ENCODE results near the gene DDAH1. TPM values are rescaled to one million over a fixed set of nuclear protein-coding genes. Genes with fewer than 3 reads are reported as not detected.
"Not testable (repeated sequence)": the region's sequence is repeated elsewhere in the genome, so short reads cannot be mapped to it uniquely, and the experiment has no call there.

The DDAH1 gene
- total RNA-seq, 1 experiment from 2014 or later, result 65.9 TPM

GRCh38 chr1:85347908-85348307 lies 117.1 kb downstream of the DDAH1 start:
- H4K20me1 ChIP-seq (ENCODE audit: low read length), result no peaks in the 10 kb centered on the region
- H3K36me3 ChIP-seq (ENCODE audit: low read depth, low read length), result peaks cover 9% of the 10 kb centered on the region
- ChIA-PET CTCF (no interaction called here), POLR2A (ENCODE audit: unreplicated experiment) (no interaction called here)
- H3F3A ChIP-seq (ENCODE audit: low read length, unreplicated experiment), result no peaks in the 10 kb centered on the region
- H3K27ac ChIP-seq (ENCODE audit: low read length), result no peak overlapping the region
- peaks cover 60% of the 10 kb centered on the region for H3K4me1 ChIP-seq (ENCODE audit: insufficient read depth, low read length)
- H3K9me2 ChIP-seq (replicated peaks; ENCODE audit: low read length), result no peaks in the 10 kb centered on the region
- H3K9ac ChIP-seq (ENCODE audit: low read length), result no peak overlapping the region
- H3K27me3 ChIP-seq (ENCODE audit: low read length), result no peaks in the 10 kb centered on the region
- DNase-seq (no peak), ATAC-seq (no peak)
- peaks cover 12% of the 10 kb centered on the region; the same call in 1 of the 2 replicates for H3K79me2 ChIP-seq (ENCODE audit: low read length)
- H3K4me3 ChIP-seq (ENCODE audit: low read length), result no peak overlapping the region
- BruUV-seq (replicated peaks), result no TSS peak
- intact Hi-C loops (cut with micrococcal nuclease), result no loop called here
- H3K9me3 ChIP-seq (ENCODE audit: low read length), result no peaks in the 10 kb centered on the region
- H3K4me2 ChIP-seq (ENCODE audit: low read length), result no peak overlapping the region
- H2AFZ ChIP-seq (ENCODE audit: low read length), result no peak overlapping the region
- TF ChIP-seq CTCF (conservative IDR thresholded peaks at IDR 0.05; ENCODE audit: low read depth, low read length), result no peak
- TF ChIP-seq EZH2 (IDR thresholded peaks at IDR 0.05; ENCODE audit: low read length, unreplicated experiment), result no peak
- no peak for TF ChIP-seq EZH2phosphoT487 (IDR thresholded peaks at IDR 0.05; ENCODE audit: borderline replicate concordance, low read length)

GRCh38 chr1:85347275-85347674 lies 117.7 kb downstream of the DDAH1 start:
- H3K9ac ChIP-seq (ENCODE audit: low read length); H3K4me3 ChIP-seq (ENCODE audit: low read length); POLR2A ChIA-PET (ENCODE audit: unreplicated experiment); DNase-seq; H3K27me3 ChIP-seq (ENCODE audit: low read length); H3K36me3 ChIP-seq (ENCODE audit: low read depth, low read length); H2AFZ ChIP-seq (ENCODE audit: low read length); H4K20me1 ChIP-seq (ENCODE audit: low read length); BruUV-seq (replicated peaks); H3K9me2 ChIP-seq (replicated peaks; ENCODE audit: low read length); H3F3A ChIP-seq (ENCODE audit: low read length, unreplicated experiment); H3K27ac ChIP-seq (ENCODE audit: low read length); CTCF ChIA-PET; ATAC-seq; H3K4me2 ChIP-seq (ENCODE audit: low read length); H3K9me3 ChIP-seq (ENCODE audit: low read length); intact Hi-C loops (cut with micrococcal nuclease): not testable (repeated sequence)
- Histone ChIP-seq H3K79me2 (ENCODE audit: low read length) (peaks cover 13% of the 10 kb centered on the region; the same call in 1 of the 2 replicates), H3K4me1 (ENCODE audit: insufficient read depth, low read length) (peaks cover 66% of the 10 kb centered on the region)

GRCh38 chr1:85344256-85344694 lies 120.7 kb downstream of the DDAH1 start:
- peak overlapping the region; percentile 60 for H3K4me2 ChIP-seq (ENCODE audit: low read length)
- no peak overlapping the region for H3K4me3 ChIP-seq (ENCODE audit: low read length)
- no peaks in the 10 kb centered on the region for H3K9me2 ChIP-seq (replicated peaks; ENCODE audit: low read length)
- ATAC-seq, result peak; percentile 78
- no peak for TF ChIP-seq EZH2phosphoT487 (IDR thresholded peaks at IDR 0.05; ENCODE audit: borderline replicate concordance, low read length)
- peak; percentile 85 for TF ChIP-seq CTCF (conservative IDR thresholded peaks at IDR 0.05; ENCODE audit: low read depth, low read length)
- H3K79me2 ChIP-seq (ENCODE audit: low read length), result peaks cover 13% of the 10 kb centered on the region
- peak overlapping the region; percentile 18; the same call in 1 of the 2 replicates for H3K9ac ChIP-seq (ENCODE audit: low read length)
- H3K4me1 ChIP-seq (ENCODE audit: insufficient read depth, low read length), result peaks cover 57% of the 10 kb centered on the region
- CTCF ChIA-PET, result interaction anchor here (0.6 to 1.5 kb wide), 11 partner anchors 14 to 267 kb away, joined by 3 to 9 read pairs (median 4); partner anchors contain the start of gene DDAH1
- no peaks in the 10 kb centered on the region for H4K20me1 ChIP-seq (ENCODE audit: low read length)
- no peaks in the 10 kb centered on the region for H3K27me3 ChIP-seq (ENCODE audit: low read length)
- POLR2A ChIA-PET (ENCODE audit: unreplicated experiment), result interaction anchor here (0.6 to 1.3 kb wide), 4 partner anchors 15 to 263 kb away, joined by 3 to 9 read pairs (median 4); no protein-coding TSS in a partner anchor
- peak overlapping the region; percentile 27; the same call in 1 of the 2 replicates for H2AFZ ChIP-seq (ENCODE audit: low read length)
- DNase-seq, result peak; percentile 63
- H3K9me3 ChIP-seq (ENCODE audit: low read length), result no peaks in the 10 kb centered on the region
- H3K36me3 ChIP-seq (ENCODE audit: low read depth, low read length), result peaks cover 6% of the 10 kb centered on the region
- H3F3A ChIP-seq (ENCODE audit: low read length, unreplicated experiment), result no peaks in the 10 kb centered on the region
- H3K27ac ChIP-seq (ENCODE audit: low read length), result peak overlapping the region; percentile 71
- intact Hi-C loops (cut with micrococcal nuclease), result loop anchor here (1.0 to 5.0 kb wide), 2 partner anchors 54 to 238 kb away; partner anchors contain the start of gene CCN1
- BruUV-seq (replicated peaks), result no TSS peak

All from PC-3 (cell line).